ENCODE results near the gene OBP2A. TPM values are rescaled to one million over a fixed set of nuclear protein-coding genes. Genes with fewer than 3 reads are reported as not detected.

Gene OBP2A
- total and polyA plus RNA-seq, 2 of the 8 experiments (the other 6 are each of a cell fraction or from before 2014, with no cell fraction given): not detected

DNA sequence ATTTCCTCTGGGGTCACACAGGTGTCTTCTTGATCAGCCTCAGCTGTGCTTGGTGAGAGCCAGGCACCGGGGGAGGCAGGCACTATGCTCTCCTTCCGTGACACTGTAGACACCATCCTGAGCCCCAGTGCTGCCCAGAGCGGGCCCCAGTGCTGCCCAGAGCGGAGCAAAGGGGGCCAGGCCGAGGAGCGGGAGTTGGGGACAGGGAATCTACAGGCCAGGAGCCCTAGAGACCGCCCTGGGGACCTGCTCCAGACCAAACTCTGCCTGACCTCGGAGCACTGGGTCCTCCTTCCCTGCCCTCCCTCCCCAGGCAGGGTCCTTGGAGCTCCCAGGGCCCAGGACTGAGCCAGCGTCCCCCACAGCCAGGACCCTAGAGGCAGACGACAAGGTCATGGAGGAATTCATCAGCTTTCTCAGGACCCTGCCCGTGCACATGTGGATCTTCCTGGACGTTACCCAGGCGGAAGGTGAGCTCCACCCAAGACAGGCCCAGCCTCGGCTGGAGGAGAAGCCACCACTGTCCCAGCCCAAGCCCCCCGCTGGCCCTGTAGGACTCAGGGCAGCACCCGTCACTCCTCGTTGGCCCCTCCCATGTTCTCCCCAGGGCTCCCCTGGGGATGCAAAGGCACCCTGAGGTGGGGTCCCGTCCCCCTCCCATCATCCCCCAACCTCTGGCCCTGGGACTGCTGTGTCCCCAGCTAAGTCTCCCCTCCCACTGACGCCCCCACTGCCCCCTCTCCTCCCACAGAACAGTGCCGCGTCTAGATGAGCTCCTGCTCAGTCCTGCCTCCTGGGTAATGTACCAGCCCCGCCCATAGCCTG, 45.8 kb downstream of the OBP2A start (continued):
- TF ChIP-seq, protein P1, sequence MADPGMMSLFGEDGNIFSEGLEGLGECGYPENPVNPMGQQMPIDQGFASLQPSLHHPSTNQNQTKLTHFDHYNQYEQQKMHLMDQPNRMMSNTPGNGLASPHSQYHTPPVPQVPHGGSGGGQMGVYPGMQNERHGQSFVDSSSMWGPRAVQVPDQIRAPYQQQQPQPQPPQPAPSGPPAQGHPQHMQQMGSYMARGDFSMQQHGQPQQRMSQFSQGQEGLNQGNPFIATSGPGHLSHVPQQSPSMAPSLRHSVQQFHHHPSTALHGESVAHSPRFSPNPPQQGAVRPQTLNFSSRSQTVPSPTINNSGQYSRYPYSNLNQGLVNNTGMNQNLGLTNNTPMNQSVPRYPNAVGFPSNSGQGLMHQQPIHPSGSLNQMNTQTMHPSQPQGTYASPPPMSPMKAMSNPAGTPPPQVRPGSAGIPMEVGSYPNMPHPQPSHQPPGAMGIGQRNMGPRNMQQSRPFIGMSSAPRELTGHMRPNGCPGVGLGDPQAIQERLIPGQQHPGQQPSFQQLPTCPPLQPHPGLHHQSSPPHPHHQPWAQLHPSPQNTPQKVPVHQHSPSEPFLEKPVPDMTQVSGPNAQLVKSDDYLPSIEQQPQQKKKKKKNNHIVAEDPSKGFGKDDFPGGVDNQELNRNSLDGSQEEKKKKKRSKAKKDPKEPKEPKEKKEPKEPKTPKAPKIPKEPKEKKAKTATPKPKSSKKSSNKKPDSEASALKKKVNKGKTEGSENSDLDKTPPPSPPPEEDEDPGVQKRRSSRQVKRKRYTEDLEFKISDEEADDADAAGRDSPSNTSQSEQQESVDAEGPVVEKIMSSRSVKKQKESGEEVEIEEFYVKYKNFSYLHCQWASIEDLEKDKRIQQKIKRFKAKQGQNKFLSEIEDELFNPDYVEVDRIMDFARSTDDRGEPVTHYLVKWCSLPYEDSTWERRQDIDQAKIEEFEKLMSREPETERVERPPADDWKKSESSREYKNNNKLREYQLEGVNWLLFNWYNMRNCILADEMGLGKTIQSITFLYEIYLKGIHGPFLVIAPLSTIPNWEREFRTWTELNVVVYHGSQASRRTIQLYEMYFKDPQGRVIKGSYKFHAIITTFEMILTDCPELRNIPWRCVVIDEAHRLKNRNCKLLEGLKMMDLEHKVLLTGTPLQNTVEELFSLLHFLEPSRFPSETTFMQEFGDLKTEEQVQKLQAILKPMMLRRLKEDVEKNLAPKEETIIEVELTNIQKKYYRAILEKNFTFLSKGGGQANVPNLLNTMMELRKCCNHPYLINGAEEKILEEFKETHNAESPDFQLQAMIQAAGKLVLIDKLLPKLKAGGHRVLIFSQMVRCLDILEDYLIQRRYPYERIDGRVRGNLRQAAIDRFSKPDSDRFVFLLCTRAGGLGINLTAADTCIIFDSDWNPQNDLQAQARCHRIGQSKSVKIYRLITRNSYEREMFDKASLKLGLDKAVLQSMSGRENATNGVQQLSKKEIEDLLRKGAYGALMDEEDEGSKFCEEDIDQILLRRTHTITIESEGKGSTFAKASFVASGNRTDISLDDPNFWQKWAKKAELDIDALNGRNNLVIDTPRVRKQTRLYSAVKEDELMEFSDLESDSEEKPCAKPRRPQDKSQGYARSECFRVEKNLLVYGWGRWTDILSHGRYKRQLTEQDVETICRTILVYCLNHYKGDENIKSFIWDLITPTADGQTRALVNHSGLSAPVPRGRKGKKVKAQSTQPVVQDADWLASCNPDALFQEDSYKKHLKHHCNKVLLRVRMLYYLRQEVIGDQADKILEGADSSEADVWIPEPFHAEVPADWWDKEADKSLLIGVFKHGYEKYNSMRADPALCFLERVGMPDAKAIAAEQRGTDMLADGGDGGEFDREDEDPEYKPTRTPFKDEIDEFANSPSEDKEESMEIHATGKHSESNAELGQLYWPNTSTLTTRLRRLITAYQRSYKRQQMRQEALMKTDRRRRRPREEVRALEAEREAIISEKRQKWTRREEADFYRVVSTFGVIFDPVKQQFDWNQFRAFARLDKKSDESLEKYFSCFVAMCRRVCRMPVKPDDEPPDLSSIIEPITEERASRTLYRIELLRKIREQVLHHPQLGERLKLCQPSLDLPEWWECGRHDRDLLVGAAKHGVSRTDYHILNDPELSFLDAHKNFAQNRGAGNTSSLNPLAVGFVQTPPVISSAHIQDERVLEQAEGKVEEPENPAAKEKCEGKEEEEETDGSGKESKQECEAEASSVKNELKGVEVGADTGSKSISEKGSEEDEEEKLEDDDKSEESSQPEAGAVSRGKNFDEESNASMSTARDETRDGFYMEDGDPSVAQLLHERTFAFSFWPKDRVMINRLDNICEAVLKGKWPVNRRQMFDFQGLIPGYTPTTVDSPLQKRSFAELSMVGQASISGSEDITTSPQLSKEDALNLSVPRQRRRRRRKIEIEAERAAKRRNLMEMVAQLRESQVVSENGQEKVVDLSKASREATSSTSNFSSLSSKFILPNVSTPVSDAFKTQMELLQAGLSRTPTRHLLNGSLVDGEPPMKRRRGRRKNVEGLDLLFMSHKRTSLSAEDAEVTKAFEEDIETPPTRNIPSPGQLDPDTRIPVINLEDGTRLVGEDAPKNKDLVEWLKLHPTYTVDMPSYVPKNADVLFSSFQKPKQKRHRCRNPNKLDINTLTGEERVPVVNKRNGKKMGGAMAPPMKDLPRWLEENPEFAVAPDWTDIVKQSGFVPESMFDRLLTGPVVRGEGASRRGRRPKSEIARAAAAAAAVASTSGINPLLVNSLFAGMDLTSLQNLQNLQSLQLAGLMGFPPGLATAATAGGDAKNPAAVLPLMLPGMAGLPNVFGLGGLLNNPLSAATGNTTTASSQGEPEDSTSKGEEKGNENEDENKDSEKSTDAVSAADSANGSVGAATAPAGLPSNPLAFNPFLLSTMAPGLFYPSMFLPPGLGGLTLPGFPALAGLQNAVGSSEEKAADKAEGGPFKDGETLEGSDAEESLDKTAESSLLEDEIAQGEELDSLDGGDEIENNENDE (IDR thresholded peaks at IDR 0.05; ENCODE audit: insufficient replicate concordance, low read length): no peak
- TF ChIP-seq, protein P2, sequence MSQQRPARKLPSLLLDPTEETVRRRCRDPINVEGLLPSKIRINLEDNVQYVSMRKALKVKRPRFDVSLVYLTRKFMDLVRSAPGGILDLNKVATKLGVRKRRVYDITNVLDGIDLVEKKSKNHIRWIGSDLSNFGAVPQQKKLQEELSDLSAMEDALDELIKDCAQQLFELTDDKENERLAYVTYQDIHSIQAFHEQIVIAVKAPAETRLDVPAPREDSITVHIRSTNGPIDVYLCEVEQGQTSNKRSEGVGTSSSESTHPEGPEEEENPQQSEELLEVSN (IDR thresholded peaks at IDR 0.05): no peak
- TF ChIP-seq RBBP5 (IDR thresholded peaks at IDR 0.05; ENCODE audit: borderline replicate concordance, low read depth, low read length): no peak
- no peak for TF ChIP-seq KDM4A (IDR thresholded peaks at IDR 0.05; ENCODE audit: low read depth, low read length, severe bottlenecking)
- TF ChIP-seq, protein P3, sequence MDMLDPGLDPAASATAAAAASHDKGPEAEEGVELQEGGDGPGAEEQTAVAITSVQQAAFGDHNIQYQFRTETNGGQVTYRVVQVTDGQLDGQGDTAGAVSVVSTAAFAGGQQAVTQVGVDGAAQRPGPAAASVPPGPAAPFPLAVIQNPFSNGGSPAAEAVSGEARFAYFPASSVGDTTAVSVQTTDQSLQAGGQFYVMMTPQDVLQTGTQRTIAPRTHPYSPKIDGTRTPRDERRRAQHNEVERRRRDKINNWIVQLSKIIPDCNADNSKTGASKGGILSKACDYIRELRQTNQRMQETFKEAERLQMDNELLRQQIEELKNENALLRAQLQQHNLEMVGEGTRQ (IDR thresholded peaks at IDR 0.05; ENCODE audit: low read length): no peak
- TF ChIP-seq ZNF274 (IDR thresholded peaks at IDR 0.05; ENCODE audit: borderline replicate concordance, extremely low read depth, low read length): no peak
- no peak for TF ChIP-seq POU5F1 (IDR thresholded peaks at IDR 0.05; ENCODE audit: low read depth, low read length)
- TF ChIP-seq POLR2AphosphoS5 (IDR thresholded peaks at IDR 0.05; ENCODE audit: low read depth, low read length): no peak

All from H1 (cell line).